ENCODE results near the gene YWHAE.

- TF ChIP-seq CTCF (IDR thresholded peaks at IDR 0.05) (no peak), ZFX (IDR thresholded peaks at IDR 0.05; ENCODE audit: borderline replicate concordance) (no peak)
Observed at GRCh38 chr17:1351275-1351674, 48.7 kb downstream of the YWHAE start.
